ENCODE data around the gene BET1L.
A peak's percentile ranks its signal among the peaks of the same experiment; 100 is the strongest.

Gene BET1L

GRCh38 chr11:207208-207862, at the start of gene BET1L, which contains the start of gene RIC8A:
Gene BET1L, minus strand, starts transcription at chr11:207399. Its CDS starts 78 bp downstream, at chr11:207321.
Gene RIC8A, plus strand, starts transcription at chr11:207708. Its CDS starts 1,147 bp downstream, at chr11:208855.
- H2AFZ ChIP-seq (ENCODE audit: low read depth, low read length): no peak within 1 kb of the TSS
- peak within 1 kb of the TSS; percentile 90 for H3K4me2 ChIP-seq (ENCODE audit: low read length)
- no peak for TF ChIP-seq CTCF (IDR thresholded peaks at IDR 0.05; ENCODE audit: low read depth, low read length)
- TF ChIP-seq EZH2phosphoT487 (IDR thresholded peaks at IDR 0.05; ENCODE audit: low read depth): no peak
- peak within 1 kb of the TSS; percentile 95 for H3K4me3 ChIP-seq (ENCODE audit: low read length)
- peak within 1 kb of the TSS; percentile 99 for H3K9ac ChIP-seq (ENCODE audit: low read length)
- no peaks in the 10 kb centered on the region for H3K27me3 ChIP-seq (ENCODE audit: low read depth, low read length)
- H3K4me1 ChIP-seq (ENCODE audit: low read length): peaks cover 21% of the 10 kb centered on the region
- H3K9me3 ChIP-seq (ENCODE audit: insufficient read depth, low read length): no peaks in the 10 kb centered on the region
- peaks cover 44% of the 10 kb centered on the region for H3K36me3 ChIP-seq (replicated peaks; ENCODE audit: low read depth, low read length)
- H3K79me2 ChIP-seq (ENCODE audit: low read length): peaks cover 52% of the 10 kb centered on the region
- peak within 1 kb of the TSS; percentile 97 for H3K27ac ChIP-seq (ENCODE audit: low read length)
- peaks cover 16% of the 10 kb centered on the region for H4K20me1 ChIP-seq (ENCODE audit: insufficient read depth, low read length)

- Histone ChIP-seq H4K20me1 (ENCODE audit: insufficient read depth, low read length) (no peaks in the 10 kb centered on the region), H3K4me3 (ENCODE audit: low read length) (no peak overlapping the region), H3K9me3 (ENCODE audit: insufficient read depth, low read length) (no peaks in the 10 kb centered on the region), H3K4me1 (ENCODE audit: low read length) (peaks cover 17% of the 10 kb centered on the region), H2AFZ (ENCODE audit: low read depth, low read length) (no peak overlapping the region), H3K27me3 (ENCODE audit: low read depth, low read length) (no peaks in the 10 kb centered on the region), H3K4me2 (ENCODE audit: low read length) (no peak overlapping the region), H3K79me2 (ENCODE audit: low read length) (no peaks in the 10 kb centered on the region), H3K36me3 (replicated peaks; ENCODE audit: low read depth, low read length) (peaks cover 28% of the 10 kb centered on the region), H3K9ac (ENCODE audit: low read length) (no peak overlapping the region), H3K27ac (ENCODE audit: low read length) (no peak overlapping the region)
- no peak for TF ChIP-seq CTCF (IDR thresholded peaks at IDR 0.05; ENCODE audit: low read depth, low read length)
- no peak for TF ChIP-seq EZH2phosphoT487 (IDR thresholded peaks at IDR 0.05; ENCODE audit: low read depth)
Observed at GRCh38 chr11:255816-256215, 48.6 kb upstream of the BET1L start.

- Histone ChIP-seq H2AFZ (ENCODE audit: low read depth, low read length) (no peak overlapping the region), H3K79me2 (ENCODE audit: low read length) (no peaks in the 10 kb centered on the region)
- TF ChIP-seq EZH2phosphoT487 (IDR thresholded peaks at IDR 0.05; ENCODE audit: low read depth) (no peak), CTCF (IDR thresholded peaks at IDR 0.05; ENCODE audit: low read depth, low read length) (no peak)
Observed at GRCh38 chr11:255176-255575, 48.0 kb upstream of the BET1L start.

GRCh38 chr11:253886-254270, 46.7 kb upstream of the BET1L start:
- Histone ChIP-seq H4K20me1 (ENCODE audit: insufficient read depth, low read length) (no peaks in the 10 kb centered on the region), H3K27ac (ENCODE audit: low read length) (no peak overlapping the region), H3K4me3 (ENCODE audit: low read length) (no peak overlapping the region), H3K27me3 (ENCODE audit: low read depth, low read length) (no peaks in the 10 kb centered on the region), H3K4me1 (ENCODE audit: low read length) (peaks cover 17% of the 10 kb centered on the region), H3K36me3 (replicated peaks; ENCODE audit: low read depth, low read length) (peaks cover 32% of the 10 kb centered on the region), H3K79me2 (ENCODE audit: low read length) (no peaks in the 10 kb centered on the region), H3K9ac (ENCODE audit: low read length) (no peak overlapping the region), H3K9me3 (ENCODE audit: insufficient read depth, low read length) (no peaks in the 10 kb centered on the region), H2AFZ (ENCODE audit: low read depth, low read length) (no peak overlapping the region), H3K4me2 (ENCODE audit: low read length) (no peak overlapping the region)
- TF ChIP-seq EZH2phosphoT487 (IDR thresholded peaks at IDR 0.05; ENCODE audit: low read depth): no peak
- TF ChIP-seq CTCF (IDR thresholded peaks at IDR 0.05; ENCODE audit: low read depth, low read length): no peak

More at GRCh38 chr11:255176-255575, 48.0 kb upstream of the BET1L start:
- Histone ChIP-seq H3K9me3 (ENCODE audit: insufficient read depth, low read length) (no peaks in the 10 kb centered on the region), H3K27ac (ENCODE audit: low read length) (no peak overlapping the region), H3K4me3 (ENCODE audit: low read length) (no peak overlapping the region), H3K36me3 (replicated peaks; ENCODE audit: low read depth, low read length) (peaks cover 28% of the 10 kb centered on the region), H3K4me2 (ENCODE audit: low read length) (no peak overlapping the region), H3K9ac (ENCODE audit: low read length) (no peak overlapping the region), H4K20me1 (ENCODE audit: insufficient read depth, low read length) (no peaks in the 10 kb centered on the region), H3K27me3 (ENCODE audit: low read depth, low read length) (no peaks in the 10 kb centered on the region), H3K4me1 (ENCODE audit: low read length) (peaks cover 17% of the 10 kb centered on the region)

Data from OCI-LY3 (cell line).